SK-N-MC (cell line): ENCODE measurements around the gene PLEKHA5.

ENCODE experiments used
- EZH2 ChIP-seq: fragments of 200-600 bp; sonication (generic); IDR thresholded peaks from one replicate; pipeline ENCODE4 v1.6.1; 2017; ENCODE audit warnings: antibody characterized with exemption
- FOXP2 ChIP-seq: optimal IDR thresholded peaks from 2 replicates; pipeline ENCODE3; 2011; ENCODE audit warnings: mild to moderate bottlenecking, moderate library complexity; ENCODE audit not compliant: insufficient read depth; ENCODE audit errors: extremely low read length, control extremely low read depth
- POLR2AphosphoS5 ChIP-seq: IDR thresholded peaks from 2 replicates; pipeline ENCODE4 v1.6.1; 2012; ENCODE audit warnings: mild to moderate bottlenecking, low read depth, low read length, borderline replicate concordance

GRCh38 chr12:19402743-19403431, 273.4 kb downstream of the PLEKHA5 start:
- TF ChIP-seq EZH2 (no peak), POLR2AphosphoS5 (no peak), FOXP2 (no peak)
